ENCODE results near the gene TMIGD3.

Gene TMIGD3

GRCh38 chr1:111474106-111474505 is 29.3 kb downstream of the TMIGD3 start:
- DNase-seq, result no peak

DNA sequence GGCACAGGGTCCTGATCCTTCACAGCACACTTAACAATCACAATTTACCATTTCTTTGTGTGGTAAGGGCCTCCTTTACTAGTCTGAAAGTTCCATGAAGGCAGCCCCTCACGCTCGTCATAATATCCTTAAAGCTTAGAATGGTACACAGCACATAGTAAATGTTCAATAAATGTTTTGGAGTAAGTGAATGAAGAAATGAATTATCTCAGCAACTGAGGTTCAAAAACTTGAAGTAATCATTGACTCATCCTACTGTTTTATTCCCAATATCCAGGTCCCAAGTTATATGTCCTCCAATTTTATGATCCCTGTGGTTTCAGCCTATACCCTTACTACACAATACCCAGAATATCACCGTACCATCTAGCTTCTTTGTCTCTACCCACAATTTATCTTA is 31.9 kb downstream of the TMIGD3 start:
- DNase-seq, result no peak

- no peak for DNase-seq
These were observed 32.4 kb downstream of the TMIGD3 start for GRCh38 chr1:111471012-111471411.

GRCh38 chr1:111470596-111470995 is 32.8 kb downstream of the TMIGD3 start:
- DNase-seq, result no peak

DNA sequence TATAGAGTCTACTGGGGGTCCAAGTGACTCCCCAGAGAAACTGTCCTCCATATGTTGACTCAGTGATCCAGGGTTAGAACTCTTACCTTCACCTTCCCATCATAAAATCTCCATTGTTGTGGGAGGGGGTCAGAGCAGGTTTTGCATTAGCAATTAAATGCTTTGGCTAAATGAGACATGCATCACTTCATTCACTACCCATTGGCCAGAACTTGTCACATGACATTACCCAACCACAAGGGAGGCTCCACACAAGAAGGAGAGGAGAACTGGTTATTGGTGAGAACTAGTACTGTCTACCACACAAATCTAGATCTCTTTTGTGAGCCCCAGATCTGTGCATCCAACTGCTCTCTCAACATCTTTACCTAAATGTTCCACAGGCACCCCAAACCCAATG is 33.9 kb downstream of the TMIGD3 start:
- DNase-seq, result no peak

GRCh38 chr1:111468717-111469100 is 34.7 kb downstream of the TMIGD3 start:
- DNase-seq, result peak; percentile 26

DNA sequence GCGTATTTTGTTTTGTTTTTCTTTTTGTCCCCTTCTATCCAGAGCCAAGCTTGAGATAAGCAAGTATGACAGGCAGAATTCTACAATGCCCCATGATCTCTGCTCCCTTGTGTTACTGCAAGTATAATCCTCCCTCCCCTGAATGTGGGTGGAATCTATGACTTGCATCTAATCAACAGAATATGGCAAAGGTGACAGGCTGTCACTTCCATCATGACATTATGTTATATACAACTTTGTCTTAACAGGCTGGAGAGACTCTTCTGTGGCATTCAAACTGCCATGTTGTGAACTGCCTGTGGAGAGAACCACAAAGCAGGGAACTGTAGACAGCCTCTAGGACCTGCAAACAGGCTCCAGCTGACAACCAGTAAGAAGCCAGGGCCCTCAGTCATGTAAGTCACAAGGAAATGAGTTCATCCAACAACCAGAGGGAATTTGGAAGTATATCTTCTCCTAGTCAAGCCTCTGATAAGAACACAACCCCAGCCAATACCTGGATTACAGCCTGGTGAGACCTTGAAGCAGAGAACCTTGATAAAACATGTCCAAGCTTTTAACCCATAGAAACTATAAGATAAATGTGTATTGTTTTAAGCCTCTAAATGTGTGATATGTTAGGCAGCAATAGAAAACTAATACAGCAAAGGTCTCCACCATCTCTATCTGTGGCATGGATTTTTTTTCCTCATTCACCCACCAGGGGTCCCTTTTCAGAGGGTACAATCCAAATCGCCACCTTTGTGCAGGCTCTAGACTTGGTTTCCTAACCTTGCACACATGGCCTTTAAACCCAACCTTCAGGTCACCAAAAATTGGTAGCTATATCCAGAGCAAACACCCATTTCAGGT is 35.3 kb downstream of the TMIGD3 start:
- DNase-seq, result no peak

DNA sequence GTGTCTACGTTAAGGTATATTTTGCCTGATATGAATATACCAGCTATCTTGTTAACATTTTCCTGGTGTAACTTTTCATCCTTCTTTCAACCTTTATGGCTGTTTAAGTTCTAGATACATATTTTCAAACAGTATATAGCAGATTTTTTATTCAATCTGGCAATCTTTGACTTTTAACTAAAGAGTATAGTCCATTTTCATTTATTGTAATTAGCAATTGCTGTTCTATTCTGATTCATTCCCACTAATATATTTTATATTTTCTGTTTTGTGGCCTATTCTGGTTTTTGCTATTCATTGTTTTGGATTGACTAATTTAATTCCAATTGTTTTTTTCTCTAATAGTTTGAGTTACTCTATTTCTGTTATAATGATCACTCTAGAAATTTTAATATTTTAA is 37.0 kb downstream of the TMIGD3 start:
- DNase-seq, result no peak

GRCh38 chr1:111465754-111466153 is 37.7 kb downstream of the TMIGD3 start:
- DNase-seq, result no peak

- no peak for DNase-seq
These were observed 40.3 kb downstream of the TMIGD3 start for GRCh38 chr1:111463029-111463683.

DNA sequence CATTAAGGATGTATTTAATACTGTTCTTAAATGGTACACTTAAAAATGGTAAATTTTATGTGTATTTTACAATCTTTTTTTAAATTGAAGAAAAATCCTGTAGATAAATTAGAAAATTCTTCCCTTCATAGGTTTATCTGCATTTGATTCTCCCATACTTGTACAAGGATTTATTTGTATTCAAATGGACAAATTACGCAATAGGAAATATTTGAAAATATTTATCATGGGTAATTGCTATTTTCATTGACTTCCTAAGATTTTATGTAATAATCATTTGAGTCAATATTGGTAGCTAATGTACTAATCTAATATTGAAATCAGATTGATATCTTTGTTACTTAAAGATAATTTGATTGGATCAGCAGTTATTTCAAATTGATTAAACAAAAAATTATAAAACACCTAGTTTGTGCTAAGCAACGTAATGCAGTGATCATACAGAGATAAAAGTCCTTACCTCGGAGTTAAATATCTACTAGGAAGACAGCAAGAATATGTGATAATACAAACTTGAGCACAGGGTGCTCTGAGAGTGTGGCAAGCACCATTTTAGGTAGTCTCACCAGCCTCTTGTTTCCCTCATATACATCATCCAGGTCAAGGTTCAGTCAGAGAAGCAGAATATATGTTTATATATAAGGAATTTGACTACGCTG is 40.9 kb downstream of the TMIGD3 start:
- no peak for DNase-seq

- DNase-seq, result no peak
These were observed 41.7 kb downstream of the TMIGD3 start for GRCh38 chr1:111461765-111462164.

- no peak for DNase-seq
These were observed 47.8 kb downstream of the TMIGD3 start for GRCh38 chr1:111455642-111456031.

DNA sequence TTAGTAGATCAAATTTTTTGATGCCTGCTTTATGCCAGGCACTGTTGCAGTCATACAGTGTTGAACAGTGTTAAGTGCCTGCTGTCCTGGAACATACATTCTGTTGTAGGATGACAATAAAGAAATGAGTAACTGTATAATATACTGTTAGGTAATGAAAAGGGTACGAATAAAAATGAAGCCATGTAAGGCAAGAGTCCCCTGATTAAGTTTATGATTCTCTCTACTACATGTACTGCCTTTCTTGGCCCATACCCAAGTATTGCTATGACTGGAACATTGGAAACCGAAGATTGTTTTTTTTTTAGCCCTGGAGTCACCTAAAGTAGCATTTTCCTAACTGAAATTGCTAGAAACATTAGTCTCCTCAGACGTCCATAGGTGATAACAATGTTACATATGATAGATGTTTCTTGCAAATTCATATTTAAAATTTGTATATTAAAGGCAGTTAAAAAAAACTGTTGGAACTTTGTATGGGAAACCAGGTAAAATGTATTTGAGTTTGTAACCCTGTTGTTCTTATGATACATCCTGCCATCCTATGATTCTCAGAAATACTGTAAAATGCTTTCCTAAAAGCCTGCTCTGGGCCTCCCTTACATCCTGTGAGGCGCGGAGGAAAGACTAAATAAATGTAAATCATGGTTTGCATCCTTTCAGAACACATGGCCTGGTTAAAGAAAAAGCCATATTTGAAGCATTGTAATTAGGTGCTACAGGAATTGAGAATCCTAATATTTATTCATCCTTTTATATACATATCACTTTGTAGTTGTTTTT is 48.4 kb downstream of the TMIGD3 start:
- DNase-seq, result no peak

- no peak for DNase-seq
These were observed 49.7 kb downstream of the TMIGD3 start for GRCh38 chr1:111453706-111454105.

DNA sequence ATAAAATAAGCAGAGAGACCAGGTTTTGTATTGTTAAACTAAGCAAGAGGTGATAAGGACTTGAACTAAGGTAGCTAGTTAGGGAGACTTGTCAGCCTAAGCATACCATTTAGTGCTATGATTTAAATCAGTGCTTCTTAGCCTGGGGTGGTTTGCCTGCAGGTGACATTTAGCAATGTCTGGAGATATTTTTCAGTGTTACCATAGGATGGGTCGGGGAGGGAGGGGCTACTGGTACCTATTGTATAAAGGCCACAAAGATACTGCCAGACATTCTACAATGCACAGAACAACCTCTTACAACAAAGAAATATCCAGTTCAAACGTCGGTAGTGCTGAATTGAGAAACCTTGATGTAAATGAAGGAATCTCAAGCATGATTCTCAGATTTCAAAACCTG is 50.9 kb downstream of the TMIGD3 start:
- DNase-seq, result no peak

DNA sequence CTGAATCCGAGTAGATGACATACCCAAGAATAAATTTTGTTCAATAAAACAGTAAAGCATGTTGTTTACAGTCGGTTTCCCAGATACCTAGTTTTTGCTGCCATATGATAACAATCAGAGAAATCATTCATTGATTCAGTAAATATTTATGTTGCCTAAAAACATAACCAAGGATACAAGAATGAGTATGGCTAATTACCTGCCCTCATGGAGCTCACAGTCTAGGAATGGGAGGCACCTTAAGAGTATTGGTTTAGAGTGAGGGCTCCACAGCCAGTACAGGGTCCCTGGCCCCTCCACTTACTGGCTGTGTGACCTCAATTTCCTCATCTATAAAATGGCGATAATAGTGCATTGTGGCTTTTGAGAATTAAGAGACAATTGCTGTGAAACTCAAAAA is 53.2 kb downstream of the TMIGD3 start:
- no peak for DNase-seq

DNA sequence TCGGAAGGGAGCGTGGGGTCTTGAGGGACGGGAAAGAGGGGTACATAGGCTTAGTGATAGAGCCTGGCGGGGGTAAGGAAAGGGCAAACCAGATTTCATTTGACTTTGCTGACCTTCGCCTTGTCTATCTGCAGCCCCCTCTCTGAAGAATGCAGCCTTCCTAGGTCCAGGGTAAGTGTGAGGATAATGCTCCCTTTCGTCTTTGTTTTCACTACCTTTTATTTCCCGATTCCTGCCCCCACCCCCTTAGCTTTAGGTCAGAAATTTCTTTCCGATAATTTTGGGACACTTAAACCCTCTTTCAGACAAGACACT is 53.8 kb downstream of the TMIGD3 start:
- DNase-seq, result no peak

- peak; percentile 100 for DNase-seq
These were observed 54.3 kb downstream of the TMIGD3 start, which contains the start of the genes ATP5PB and WDR77 for GRCh38 chr1:111448918-111449702. ATP5PB (plus strand) TSS chr1:111449464; CDS start chr1:111449542, 78 bp downstream. WDR77 (minus strand) TSS chr1:111449256; CDS start chr1:111449169, 87 bp downstream.

DNA sequence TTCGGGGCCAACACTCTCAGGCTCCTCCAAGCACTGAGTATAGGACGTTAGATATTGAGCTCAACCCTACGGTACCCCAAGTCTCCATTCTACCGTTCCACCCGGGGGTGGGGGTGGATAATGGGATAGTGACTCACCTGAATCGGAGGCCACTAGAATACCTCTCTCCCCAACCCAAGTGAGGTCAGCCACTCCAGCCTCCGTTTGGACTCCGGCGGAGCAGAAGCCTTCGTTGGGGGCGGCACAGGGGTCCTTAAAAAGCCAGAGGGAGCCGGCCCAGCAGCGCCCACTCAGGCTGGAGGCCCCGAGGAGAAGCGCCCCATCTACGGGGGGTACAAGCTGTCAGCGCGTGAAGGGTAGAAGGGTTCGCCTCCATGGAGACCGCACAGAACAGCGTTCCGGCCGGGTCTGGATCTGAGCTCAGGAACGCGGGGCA is 54.9 kb downstream of the TMIGD3 start:
- no peak for DNase-seq

DNA sequence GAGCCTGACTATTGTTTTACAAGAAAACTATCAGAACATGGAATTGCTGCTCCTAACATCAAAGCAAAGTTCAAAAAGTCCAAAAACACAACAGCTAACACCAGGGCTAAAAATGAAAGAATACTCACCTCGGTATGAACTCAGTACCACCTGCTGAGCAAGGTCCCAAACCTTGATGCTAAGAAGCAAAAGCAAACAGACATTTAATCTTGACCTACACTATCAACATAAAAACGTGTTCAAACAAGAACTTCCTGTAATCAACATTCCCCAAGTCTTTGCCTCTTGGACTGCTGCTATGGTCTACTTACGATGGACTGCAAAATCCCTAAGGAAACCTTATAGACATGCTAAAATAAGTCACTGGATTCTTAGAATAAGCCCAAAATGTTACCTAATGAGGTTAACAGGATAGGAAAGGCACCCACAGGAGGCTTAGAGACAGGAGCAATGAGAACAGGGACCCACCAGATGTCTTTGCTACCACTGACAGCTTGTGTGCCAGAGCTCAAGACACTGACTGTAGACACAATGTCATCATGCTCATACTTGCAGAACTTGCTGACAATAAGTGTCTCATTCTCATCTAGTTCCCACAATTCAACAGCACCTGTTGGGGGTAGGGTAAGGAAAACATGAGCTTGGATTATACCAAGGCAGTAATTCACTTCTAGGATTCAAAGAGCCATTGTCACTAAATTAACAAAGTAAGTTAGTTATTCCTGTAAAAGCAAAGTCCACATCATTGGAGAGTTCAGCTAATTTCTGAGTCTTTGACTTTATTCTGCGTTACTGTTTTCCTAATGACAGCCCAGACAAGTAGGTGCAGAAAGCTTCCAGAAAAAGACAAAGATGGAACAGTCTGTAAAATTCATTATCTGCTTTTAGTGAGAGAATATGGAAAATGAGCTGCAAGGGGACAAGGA is 56.2 kb downstream of the TMIGD3 start:
- DNase-seq, result no peak

All from NCI-H1105 (cell line).